Mesenchymal stem cell (in vitro differentiated cells and primary cell): ENCODE measurements around the gene RCOR1.

Experiments
- DNase-seq: peaks from one replicate; pipeline ENCODE4 v3.0.0-alpha.2; 2013
- H2AFZ ChIP-seq: one replicate; pipeline ENCODE4 v1.6.1; 2013; ENCODE audit warnings: low read depth, mild to moderate bottlenecking, control low read depth, inconsistent platforms, low read length, moderate library complexity
- H2AK5ac ChIP-seq: 2 replicates; pipeline ENCODE4 v1.6.1; 2013; ENCODE audit warnings: low read length, moderate library complexity, mild to moderate bottlenecking, inconsistent platforms; ENCODE audit not compliant: severe bottlenecking
- H2BK120ac ChIP-seq: one replicate; pipeline ENCODE4 v1.6.1; 2013; ENCODE audit warnings: low read depth, mild to moderate bottlenecking, inconsistent platforms, low read length, moderate library complexity
- H2BK12ac ChIP-seq, 2 experiments: one replicate each; pipeline ENCODE4 v1.6.1; 2013; ENCODE audit warnings: inconsistent platforms in 2 of 2, low read length in 2 of 2, mild to moderate bottlenecking in 2 of 2, moderate library complexity in 2 of 2, control low read depth in 1 of 2
- H2BK15ac ChIP-seq: one replicate; pipeline ENCODE4 v1.6.1; 2013; ENCODE audit warnings: mild to moderate bottlenecking, low read depth, inconsistent platforms; ENCODE audit not compliant: poor library complexity, severe bottlenecking
- H2BK5ac ChIP-seq: 2 replicates; pipeline ENCODE4 v1.6.1; 2013; ENCODE audit warnings: low read depth, mild to moderate bottlenecking, low read length, control low read depth, inconsistent platforms; ENCODE audit not compliant: poor library complexity, severe bottlenecking
- H3K14ac ChIP-seq, 2 experiments: one replicate each; pipeline ENCODE4 v1.6.1; 2013; ENCODE audit warnings: inconsistent platforms in 2 of 2, low read length in 2 of 2, control low read depth in 1 of 2, mild to moderate bottlenecking in 1 of 2, moderate library complexity in 1 of 2
- H3K18ac ChIP-seq, 2 experiments: one replicate each; pipeline ENCODE4 v1.6.1; 2013; ENCODE audit warnings: inconsistent platforms in 2 of 2, low read length in 2 of 2, control low read depth in 1 of 2, low read depth in 1 of 2, mild to moderate bottlenecking in 1 of 2
- H3K23ac ChIP-seq, 2 experiments: one replicate each; pipeline ENCODE4 v1.6.1; 2013; ENCODE audit warnings: inconsistent platforms in 2 of 2, low read length in 2 of 2, mild to moderate bottlenecking in 2 of 2, moderate library complexity in 2 of 2, control low read depth in 1 of 2
- H3K27ac ChIP-seq: 2 replicates; pipeline ENCODE4 v1.5.1; 2013; ENCODE audit warnings: mild to moderate bottlenecking, moderate library complexity, low read length, control low read depth, inconsistent platforms; ENCODE audit not compliant: poor library complexity, severe bottlenecking
- H3K27me3 ChIP-seq, 2 experiments: 2 replicates each; pipeline versions ENCODE4 v1.6.1 to v1.7.0; 2013; ENCODE audit warnings: low read length in 2 of 2, mild to moderate bottlenecking in 2 of 2, moderate library complexity in 2 of 2, control low read depth in 1 of 2, inconsistent platforms in 1 of 2; ENCODE audit not compliant: control insufficient read depth in 1 of 2, insufficient read depth in 1 of 2
- H3K36me3 ChIP-seq, 2 experiments: 2 replicates each; pipeline versions ENCODE4 v1.6.1 to v1.7.0; 2013; ENCODE audit warnings: low read length in 2 of 2, control low read depth in 1 of 2, inconsistent platforms in 1 of 2, low read depth in 1 of 2, mild to moderate bottlenecking in 1 of 2; ENCODE audit not compliant: insufficient read depth in 2 of 2, control insufficient read depth in 1 of 2
- H3K4ac ChIP-seq, 2 experiments: one replicate each; pipeline ENCODE4 v1.6.1; 2013; ENCODE audit warnings: inconsistent platforms in 2 of 2, low read length in 2 of 2, mild to moderate bottlenecking in 2 of 2, moderate library complexity in 2 of 2, control low read depth in 1 of 2, low read depth in 1 of 2
- H3K4me1 ChIP-seq: 2 replicates; pipeline ENCODE4 v1.6.1; 2013; ENCODE audit warnings: low read depth, low read length, control low read depth; ENCODE audit not compliant: control insufficient read depth, insufficient read depth
- H3K4me2 ChIP-seq: 2 replicates; pipeline ENCODE4 v1.6.1; 2013; ENCODE audit warnings: low read length, mild to moderate bottlenecking, inconsistent platforms; ENCODE audit not compliant: poor library complexity, severe bottlenecking
- H3K4me3 ChIP-seq, 2 experiments: 2 replicates each; pipeline versions ENCODE4 v1.5.1 to v1.7.0; 2013; ENCODE audit warnings: low read length in 2 of 2, mild to moderate bottlenecking in 2 of 2, control low read depth in 1 of 2, low read depth in 1 of 2; ENCODE audit not compliant: insufficient read depth in 1 of 2
- H3K79me1 ChIP-seq: replicated peaks from 2 replicates; pipeline ENCODE4 v1.6.1; 2013; ENCODE audit warnings: mild to moderate bottlenecking, control low read depth, low read length, inconsistent platforms; ENCODE audit not compliant: poor library complexity, severe bottlenecking
- H3K9ac ChIP-seq: 2 replicates; pipeline ENCODE4 v1.7.0; 2013; ENCODE audit warnings: mild to moderate bottlenecking, low read length, moderate library complexity
- H3K9me3 ChIP-seq: 2 replicates; pipeline ENCODE4 v1.7.0; 2013; ENCODE audit warnings: mild to moderate bottlenecking, low read length; ENCODE audit not compliant: control insufficient read depth
- H4K8ac ChIP-seq: one replicate; pipeline ENCODE4 v1.6.1; 2013; ENCODE audit warnings: inconsistent platforms, mild to moderate bottlenecking, low read length, moderate library complexity
- H4K91ac ChIP-seq: one replicate; pipeline ENCODE4 v1.6.1; 2013; ENCODE audit warnings: mild to moderate bottlenecking, low read length, inconsistent platforms
- WGBS: methylation state at CpG from one replicate; pipeline ENCODE4 v1.1.7; 2013; ENCODE audit warnings: mixed read lengths; 5-methylcytosine and 5-hydroxymethylcytosine counted together

Gene RCOR1

DNA sequence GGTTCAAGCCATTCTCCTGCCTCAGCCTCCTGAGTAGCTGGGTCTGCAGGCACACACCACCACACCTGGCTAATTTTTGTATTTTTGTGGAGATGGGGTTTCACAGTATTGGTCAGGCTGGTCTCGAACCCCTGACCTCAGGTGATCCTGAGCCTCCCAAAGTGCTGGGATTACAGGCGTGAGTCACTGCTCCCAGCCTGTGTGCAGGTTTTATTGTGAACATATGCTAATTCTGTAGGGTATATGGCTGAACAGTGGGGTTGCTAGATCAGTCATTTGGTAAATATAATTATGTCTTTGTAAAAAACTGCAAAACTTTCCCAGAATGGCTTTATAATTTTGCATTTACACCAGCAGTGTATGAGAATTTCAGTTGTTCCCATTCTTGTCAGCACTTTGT is 85.9 kb downstream of the RCOR1 start:
- Histone ChIP-seq H3K27me3 (no peaks in the 10 kb centered on the region), H2BK5ac (no peak overlapping the region), H2BK12ac (no peak overlapping the region), H3K4me2 (no peak overlapping the region), H2BK15ac (no peak overlapping the region), H2AK5ac (no peak overlapping the region), H3K4ac (no peak overlapping the region), H4K91ac (no peak overlapping the region), H3K9ac (no peak overlapping the region), H3K9me3 (no peaks in the 10 kb centered on the region), H3K4me3 (no peak overlapping the region), H3K4me1 (no peaks in the 10 kb centered on the region), H3K14ac (no peak overlapping the region), H3K36me3 (peaks cover 3 to 7% of the 10 kb centered on the region in 2 experiments), H3K23ac (no peak overlapping the region), H3K79me1 (peaks cover 16% of the 10 kb centered on the region), H2AFZ (no peak overlapping the region), H4K8ac (no peak overlapping the region), H3K27ac (no peak overlapping the region), H2BK120ac (no peak overlapping the region), H3K18ac (no peak overlapping the region)
- WGBS, result 98% methylated on average over 2 of the region's 2 CpGs
- DNase-seq, result no peak

DNA sequence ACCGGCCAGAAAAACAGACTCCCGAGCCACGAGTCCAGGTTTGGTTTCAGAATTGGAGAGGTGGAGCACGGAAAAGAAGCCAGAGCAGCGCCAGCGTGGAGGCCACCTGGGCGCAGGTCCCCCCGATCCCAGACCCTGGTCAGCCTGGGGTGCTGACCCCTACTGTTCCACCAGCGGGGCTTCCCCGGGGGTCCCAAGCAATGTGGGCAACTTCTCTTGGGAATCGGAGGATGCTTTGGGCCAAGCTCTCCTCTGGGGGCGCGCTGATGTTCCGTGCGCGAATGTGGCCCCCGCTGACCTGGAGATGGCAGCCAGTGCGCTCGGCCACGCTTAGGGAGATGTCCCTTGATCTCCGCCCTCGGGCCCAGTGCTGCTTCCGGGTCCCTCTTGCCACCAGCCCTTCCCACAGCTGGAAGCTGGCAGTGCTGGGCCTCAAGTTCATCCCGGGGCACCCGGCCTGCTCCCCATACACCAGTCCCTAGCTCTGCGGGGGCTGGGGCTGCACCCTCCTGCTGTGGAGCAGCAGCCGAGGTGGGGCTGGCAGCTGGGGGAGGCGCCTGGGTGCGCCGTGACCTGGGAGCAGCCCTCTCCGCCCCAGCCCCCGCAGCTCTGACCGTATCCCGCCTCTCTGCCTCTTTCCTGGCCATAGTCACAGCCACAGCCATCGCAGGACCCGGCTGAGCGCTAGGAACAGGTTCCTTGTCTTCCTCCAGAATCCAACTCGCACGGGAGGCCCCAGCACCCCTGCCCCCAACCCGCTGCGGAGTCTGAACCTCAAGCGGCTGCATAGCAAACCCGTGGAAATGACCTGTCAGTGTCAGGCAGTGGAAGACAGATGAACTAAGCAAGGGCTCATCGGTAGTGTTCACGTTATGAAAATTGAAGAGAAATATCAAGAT is 91.2 kb downstream of the RCOR1 start:
- no peak overlapping the region for H2AFZ ChIP-seq
- H3K36me3 ChIP-seq, result peaks cover 14 to 20% of the 10 kb centered on the region in 2 experiments
- no peak overlapping the region for H3K9ac ChIP-seq
- DNase-seq, result no peak
- no peak overlapping the region for H2BK12ac ChIP-seq
- H2BK5ac ChIP-seq, result no peak overlapping the region
- no peak overlapping the region for H2AK5ac ChIP-seq
- H3K4me3 ChIP-seq, result no peak overlapping the region
- H3K27me3 ChIP-seq, result no peaks in the 10 kb centered on the region
- H3K9me3 ChIP-seq, result no peaks in the 10 kb centered on the region
- H3K79me1 ChIP-seq, result peaks cover 32% of the 10 kb centered on the region
- no peak overlapping the region for H3K14ac ChIP-seq
- no peak overlapping the region for H3K18ac ChIP-seq
- H3K23ac ChIP-seq, result no peak overlapping the region
- no peak overlapping the region for H4K8ac ChIP-seq
- no peak overlapping the region for H3K27ac ChIP-seq
- H2BK15ac ChIP-seq, result no peak overlapping the region
- H2BK120ac ChIP-seq, result no peak overlapping the region
- 92% methylated on average over 45 of the region's 45 CpGs for WGBS
- no peaks in the 10 kb centered on the region for H3K4me1 ChIP-seq
- no peak overlapping the region for H4K91ac ChIP-seq
- no peak overlapping the region for H3K4ac ChIP-seq
- no peak overlapping the region for H3K4me2 ChIP-seq

DNA sequence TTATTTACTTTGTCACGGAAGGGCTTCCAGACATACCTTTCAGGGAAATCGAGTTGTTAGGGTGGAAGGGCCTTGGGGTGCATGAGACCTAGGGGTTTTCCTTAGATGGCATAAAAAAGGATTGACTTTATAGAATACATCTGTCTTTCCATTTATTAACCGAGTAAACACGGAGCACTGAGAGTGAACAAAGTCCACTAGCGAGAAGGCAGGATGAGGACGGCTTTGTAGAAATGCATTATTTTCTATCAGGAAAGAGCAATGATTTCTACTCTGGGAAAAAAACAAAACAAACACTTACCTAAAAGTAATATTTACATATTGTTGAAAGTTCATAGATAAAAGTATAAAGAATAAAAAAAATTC is 91.8 kb downstream of the RCOR1 start:
- H3K36me3 ChIP-seq, result peaks cover 14 to 20% of the 10 kb centered on the region in 2 experiments
- H3K18ac ChIP-seq, result no peak overlapping the region
- H2AFZ ChIP-seq, result no peak overlapping the region
- no peak for DNase-seq
- H3K4me3 ChIP-seq, result no peak overlapping the region
- H2BK12ac ChIP-seq, result no peak overlapping the region
- H3K27ac ChIP-seq, result no peak overlapping the region
- no peak overlapping the region for H2AK5ac ChIP-seq
- H4K91ac ChIP-seq, result no peak overlapping the region
- 98% methylated on average over 2 of the region's 6 CpGs for WGBS
- no peak overlapping the region for H3K4me2 ChIP-seq
- no peak overlapping the region for H3K23ac ChIP-seq
- no peaks in the 10 kb centered on the region for H3K4me1 ChIP-seq
- H2BK5ac ChIP-seq, result no peak overlapping the region
- no peak overlapping the region for H4K8ac ChIP-seq
- H3K9ac ChIP-seq, result no peak overlapping the region
- H2BK15ac ChIP-seq, result no peak overlapping the region
- H3K14ac ChIP-seq, result no peak overlapping the region
- no peaks in the 10 kb centered on the region for H3K27me3 ChIP-seq
- H2BK120ac ChIP-seq, result no peak overlapping the region
- no peak overlapping the region for H3K4ac ChIP-seq
- no peaks in the 10 kb centered on the region for H3K9me3 ChIP-seq
- H3K79me1 ChIP-seq, result peaks cover 35% of the 10 kb centered on the region

GRCh38 chr14:102686196-102686801 is 93.8 kb downstream of the RCOR1 start:
- H3K9ac ChIP-seq, result no peak overlapping the region
- H3K27ac ChIP-seq, result no peak overlapping the region
- H2BK12ac ChIP-seq, result no peak overlapping the region
- H2BK5ac ChIP-seq, result no peak overlapping the region
- H3K14ac ChIP-seq, result no peak overlapping the region
- H2AK5ac ChIP-seq, result no peak overlapping the region
- H3K27me3 ChIP-seq, result no peaks in the 10 kb centered on the region
- WGBS, result 89% methylated on average over 6 of the region's 7 CpGs
- H3K4me2 ChIP-seq, result no peak overlapping the region
- peaks cover 36% of the 10 kb centered on the region for H3K79me1 ChIP-seq
- no peaks in the 10 kb centered on the region for H3K4me1 ChIP-seq
- no peak overlapping the region for H2BK15ac ChIP-seq
- H3K23ac ChIP-seq, result no peak overlapping the region
- peak overlapping the region; percentile 30 for H2BK120ac ChIP-seq
- DNase-seq, result no peak
- no peak overlapping the region for H2AFZ ChIP-seq
- peaks cover 14 to 20% of the 10 kb centered on the region in 2 experiments for H3K36me3 ChIP-seq
- H4K91ac ChIP-seq, result no peak overlapping the region
- H3K9me3 ChIP-seq, result no peaks in the 10 kb centered on the region
- H4K8ac ChIP-seq, result no peak overlapping the region
- H3K4ac ChIP-seq, result no peak overlapping the region
- H3K4me3 ChIP-seq, result no peak overlapping the region
- no peak overlapping the region for H3K18ac ChIP-seq
